HG02642 (cell line): ENCODE measurements around the gene KRT16.
"Not testable (repeated sequence)": the region's sequence is repeated elsewhere in the genome, so short reads cannot be mapped to it uniquely, and the experiment has no call there.

ENCODE experiments used
- ATAC-seq: cut with Tn5 transposase; IDR thresholded peaks from one replicate; pipeline ENCODE4 v1.9.1; 2021; ENCODE audit warnings: mild to moderate bottlenecking; ENCODE audit not compliant: unreplicated experiment, poor library complexity

The KRT16 gene

GRCh38 chr17:41619036-41619926 lies 6.7 kb upstream of the KRT16 start:
- no peak for ATAC-seq

- no peak for ATAC-seq
Observed at GRCh38 chr17:41618341-41619035, 5.9 kb upstream of the KRT16 start.

GRCh38 chr17:41617698-41618097 lies 5.1 kb upstream of the KRT16 start:
- ATAC-seq = no peak

GRCh38 chr17:41617136-41617535 lies 4.6 kb upstream of the KRT16 start:
- no peak for ATAC-seq

DNA sequence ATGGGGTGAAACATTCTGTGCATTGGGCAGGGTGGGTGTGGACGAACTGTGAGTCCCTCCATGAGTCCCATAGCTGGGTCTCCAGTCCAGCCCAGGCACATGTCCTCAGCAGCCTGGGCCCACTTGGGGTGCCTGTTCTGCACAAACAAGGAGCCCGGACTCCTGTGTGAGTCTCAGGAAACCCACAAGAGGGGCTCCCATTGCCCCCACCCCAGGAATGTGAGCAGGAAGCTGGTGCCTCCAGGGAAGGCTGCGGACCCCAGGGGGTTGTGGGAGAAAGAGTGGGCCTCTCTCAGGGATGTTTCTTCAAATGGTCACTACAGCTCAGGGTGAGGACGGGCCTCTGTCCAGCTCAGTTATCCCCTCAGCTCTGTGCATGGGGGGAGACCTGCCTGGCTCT lies 3.9 kb upstream of the KRT16 start:
- ATAC-seq = not testable (repeated sequence)

- no peak for ATAC-seq
Observed at GRCh38 chr17:41615454-41615853, 2.9 kb upstream of the KRT16 start.

DNA sequence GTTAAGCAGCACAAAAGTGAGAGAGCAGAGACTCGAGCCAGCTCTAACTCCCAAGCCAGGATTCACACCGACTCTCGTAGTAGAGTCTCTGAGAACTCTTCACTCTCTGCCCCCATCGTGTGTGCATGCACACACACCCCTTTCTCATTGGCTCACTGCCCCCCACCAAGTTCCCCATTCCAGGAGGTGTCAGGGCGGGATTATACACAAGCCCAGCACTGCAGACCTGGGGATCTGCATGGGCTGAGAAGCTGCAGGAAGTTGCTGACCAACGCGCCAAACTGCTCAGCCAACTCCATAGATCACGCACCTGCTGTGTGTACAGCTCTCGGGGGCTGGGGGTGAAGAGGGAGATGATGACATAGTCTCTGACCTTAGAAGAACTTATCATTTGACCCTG lies 2.2 kb upstream of the KRT16 start:
- ATAC-seq = not testable (repeated sequence)

GRCh38 chr17:41614098-41614497 lies 1.5 kb upstream of the KRT16 start:
- ATAC-seq = no peak

- ATAC-seq = no peak
Observed at GRCh38 chr17:41613277-41614082, 913 bp upstream of the KRT16 start.

DNA sequence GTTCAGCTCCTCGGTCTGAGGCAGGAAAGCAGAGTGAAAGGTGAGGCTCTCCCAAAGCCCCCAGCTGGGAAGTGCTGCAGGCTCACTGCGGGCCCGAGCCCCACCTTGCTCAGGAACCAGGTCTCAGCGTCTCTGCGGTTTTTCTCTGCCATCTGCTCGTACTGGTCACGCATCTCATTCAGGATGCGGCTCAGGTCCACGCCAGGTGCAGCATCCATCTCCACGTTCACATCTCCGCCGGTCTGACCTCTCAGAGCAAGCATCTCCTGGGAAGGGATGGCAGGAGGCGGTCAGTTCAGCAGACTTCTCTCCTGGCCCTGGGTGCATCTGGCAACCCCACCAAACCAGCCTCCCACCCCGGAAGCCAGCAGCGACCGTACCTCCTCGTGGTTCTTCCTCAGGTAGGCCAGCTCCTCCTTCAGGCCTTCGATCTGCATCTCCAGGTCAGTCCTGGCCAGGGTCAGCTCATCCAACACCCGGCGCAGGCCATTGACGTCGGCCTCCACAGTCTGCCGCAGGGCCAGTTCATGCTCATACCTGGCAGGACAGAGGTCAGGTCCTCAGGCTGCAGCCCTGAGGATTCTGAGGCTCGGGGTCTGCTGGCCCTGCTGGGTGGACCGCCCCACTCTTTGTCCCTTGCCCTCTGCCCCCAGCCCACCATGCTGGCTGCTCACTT lies 1.5 kb downstream of the KRT16 start:
- ATAC-seq = no peak

- not testable (repeated sequence) for ATAC-seq
Observed at GRCh38 chr17:41610061-41610517, 2.5 kb downstream of the KRT16 start.

DNA sequence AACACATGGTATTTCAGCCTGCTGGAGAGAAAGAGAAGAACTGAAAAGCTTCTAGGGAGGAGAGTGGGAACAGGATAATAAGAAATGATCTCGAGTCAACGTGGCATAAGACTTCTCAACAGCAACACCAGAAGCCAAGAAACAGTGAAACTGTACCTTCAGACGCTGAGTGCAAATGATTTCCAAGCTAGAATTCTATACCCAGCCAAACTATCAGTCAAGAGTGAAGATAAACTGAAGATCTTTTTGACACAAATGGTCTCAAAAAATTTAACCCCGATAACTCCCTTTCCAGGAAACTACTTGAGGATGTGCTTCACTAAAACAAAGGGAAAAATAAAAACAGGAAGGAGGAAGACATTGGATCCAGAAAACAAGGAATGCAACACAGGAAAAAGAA lies 5.6 kb downstream of the KRT16 start:
- ATAC-seq = not testable (repeated sequence)

GRCh38 chr17:41602524-41602923 lies 10.0 kb downstream of the KRT16 start:
- no peak for ATAC-seq

DNA sequence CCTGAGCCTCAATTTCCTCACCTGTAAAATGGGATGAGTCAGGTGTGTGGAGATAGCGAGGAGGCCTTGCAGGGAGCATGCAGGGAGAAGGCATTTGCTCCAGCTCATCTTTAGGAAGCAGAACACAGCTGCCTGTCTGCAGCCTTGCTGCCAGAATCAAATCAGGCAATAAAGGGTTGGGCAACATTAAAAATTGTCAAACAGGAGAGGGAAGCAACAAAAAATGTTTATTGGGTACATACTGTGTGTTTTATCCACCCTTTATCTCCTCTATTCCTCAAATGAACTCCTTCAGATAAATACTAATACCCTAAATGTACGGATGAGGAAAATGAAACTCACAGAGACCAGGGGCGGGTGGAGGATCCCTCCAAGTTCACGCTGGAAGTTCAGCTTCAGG lies 12.2 kb downstream of the KRT16 start:
- ATAC-seq = no peak

- ATAC-seq = no peak
Observed at GRCh38 chr17:41599680-41600079, 12.9 kb downstream of the KRT16 start.

GRCh38 chr17:41595585-41595984 lies 17.0 kb downstream of the KRT16 start:
- ATAC-seq = no peak

- ATAC-seq = no peak
Observed at GRCh38 chr17:41594363-41594915, 18.1 kb downstream of the KRT16 start.

- ATAC-seq = no peak
Observed at GRCh38 chr17:41593306-41593981, 19.1 kb downstream of the KRT16 start.

GRCh38 chr17:41592601-41593305 lies 19.8 kb downstream of the KRT16 start:
- no peak for ATAC-seq
